Measurements from ENCODE around the gene HRH4.

Gene HRH4

DNA sequence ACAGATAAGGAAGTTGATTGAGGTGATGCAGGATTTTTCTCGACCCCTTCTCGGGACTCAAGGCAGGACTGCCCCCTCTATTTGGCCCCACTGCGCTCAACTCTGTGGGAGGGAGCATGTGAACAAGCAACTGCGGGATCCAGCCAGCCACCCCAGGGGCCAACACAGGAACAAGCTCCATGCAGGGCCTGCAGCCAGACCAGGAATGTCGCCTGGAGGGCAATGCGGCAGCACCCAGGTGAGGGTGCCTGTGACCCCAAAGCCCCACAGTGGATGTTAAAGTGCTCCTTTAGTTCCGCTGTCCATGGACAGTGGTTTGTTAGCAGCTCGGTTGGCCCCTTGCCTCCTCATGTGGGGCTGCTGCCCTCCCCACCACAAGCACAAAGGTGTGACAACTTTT is 57.1 kb downstream of the HRH4 start (continued):
- TF ChIP-seq, protein P1, sequence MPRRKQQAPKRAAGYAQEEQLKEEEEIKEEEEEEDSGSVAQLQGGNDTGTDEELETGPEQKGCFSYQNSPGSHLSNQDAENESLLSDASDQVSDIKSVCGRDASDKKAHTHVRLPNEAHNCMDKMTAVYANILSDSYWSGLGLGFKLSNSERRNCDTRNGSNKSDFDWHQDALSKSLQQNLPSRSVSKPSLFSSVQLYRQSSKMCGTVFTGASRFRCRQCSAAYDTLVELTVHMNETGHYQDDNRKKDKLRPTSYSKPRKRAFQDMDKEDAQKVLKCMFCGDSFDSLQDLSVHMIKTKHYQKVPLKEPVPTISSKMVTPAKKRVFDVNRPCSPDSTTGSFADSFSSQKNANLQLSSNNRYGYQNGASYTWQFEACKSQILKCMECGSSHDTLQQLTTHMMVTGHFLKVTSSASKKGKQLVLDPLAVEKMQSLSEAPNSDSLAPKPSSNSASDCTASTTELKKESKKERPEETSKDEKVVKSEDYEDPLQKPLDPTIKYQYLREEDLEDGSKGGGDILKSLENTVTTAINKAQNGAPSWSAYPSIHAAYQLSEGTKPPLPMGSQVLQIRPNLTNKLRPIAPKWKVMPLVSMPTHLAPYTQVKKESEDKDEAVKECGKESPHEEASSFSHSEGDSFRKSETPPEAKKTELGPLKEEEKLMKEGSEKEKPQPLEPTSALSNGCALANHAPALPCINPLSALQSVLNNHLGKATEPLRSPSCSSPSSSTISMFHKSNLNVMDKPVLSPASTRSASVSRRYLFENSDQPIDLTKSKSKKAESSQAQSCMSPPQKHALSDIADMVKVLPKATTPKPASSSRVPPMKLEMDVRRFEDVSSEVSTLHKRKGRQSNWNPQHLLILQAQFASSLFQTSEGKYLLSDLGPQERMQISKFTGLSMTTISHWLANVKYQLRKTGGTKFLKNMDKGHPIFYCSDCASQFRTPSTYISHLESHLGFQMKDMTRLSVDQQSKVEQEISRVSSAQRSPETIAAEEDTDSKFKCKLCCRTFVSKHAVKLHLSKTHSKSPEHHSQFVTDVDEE (CRISPR knock-in tag; IDR thresholded peaks at IDR 0.05): no peak
- TF ChIP-seq, protein P2, sequence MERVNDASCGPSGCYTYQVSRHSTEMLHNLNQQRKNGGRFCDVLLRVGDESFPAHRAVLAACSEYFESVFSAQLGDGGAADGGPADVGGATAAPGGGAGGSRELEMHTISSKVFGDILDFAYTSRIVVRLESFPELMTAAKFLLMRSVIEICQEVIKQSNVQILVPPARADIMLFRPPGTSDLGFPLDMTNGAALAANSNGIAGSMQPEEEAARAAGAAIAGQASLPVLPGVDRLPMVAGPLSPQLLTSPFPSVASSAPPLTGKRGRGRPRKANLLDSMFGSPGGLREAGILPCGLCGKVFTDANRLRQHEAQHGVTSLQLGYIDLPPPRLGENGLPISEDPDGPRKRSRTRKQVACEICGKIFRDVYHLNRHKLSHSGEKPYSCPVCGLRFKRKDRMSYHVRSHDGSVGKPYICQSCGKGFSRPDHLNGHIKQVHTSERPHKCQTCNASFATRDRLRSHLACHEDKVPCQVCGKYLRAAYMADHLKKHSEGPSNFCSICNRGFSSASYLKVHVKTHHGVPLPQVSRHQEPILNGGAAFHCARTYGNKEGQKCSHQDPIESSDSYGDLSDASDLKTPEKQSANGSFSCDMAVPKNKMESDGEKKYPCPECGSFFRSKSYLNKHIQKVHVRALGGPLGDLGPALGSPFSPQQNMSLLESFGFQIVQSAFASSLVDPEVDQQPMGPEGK (CRISPR knock-in tag; IDR thresholded peaks at IDR 0.05; ENCODE audit: borderline replicate concordance): no peak

DNA sequence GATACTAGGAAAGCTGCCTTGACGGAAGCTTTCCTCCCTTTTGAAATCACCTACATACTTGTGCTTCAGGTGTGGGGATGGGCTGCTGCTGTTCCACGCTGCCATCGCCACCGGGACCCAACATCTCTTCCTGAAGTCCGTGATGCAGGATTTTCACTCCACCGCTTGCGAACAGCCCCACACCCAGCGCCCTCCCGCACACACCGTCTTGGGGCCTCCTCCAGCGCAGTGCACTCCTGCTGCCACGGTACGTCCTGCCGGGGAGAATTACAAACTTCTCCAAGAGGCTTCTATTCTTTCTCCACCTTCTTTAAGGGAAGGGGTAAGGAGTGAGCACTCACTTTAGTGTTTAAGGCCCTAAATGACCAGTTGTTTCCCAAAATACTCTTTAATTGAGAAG is 58.2 kb downstream of the HRH4 start:
- ATAC-seq: no peak
- TF ChIP-seq, protein P2 (CRISPR knock-in tag; IDR thresholded peaks at IDR 0.05; ENCODE audit: borderline replicate concordance): no peak
- TF ChIP-seq, protein P3, sequence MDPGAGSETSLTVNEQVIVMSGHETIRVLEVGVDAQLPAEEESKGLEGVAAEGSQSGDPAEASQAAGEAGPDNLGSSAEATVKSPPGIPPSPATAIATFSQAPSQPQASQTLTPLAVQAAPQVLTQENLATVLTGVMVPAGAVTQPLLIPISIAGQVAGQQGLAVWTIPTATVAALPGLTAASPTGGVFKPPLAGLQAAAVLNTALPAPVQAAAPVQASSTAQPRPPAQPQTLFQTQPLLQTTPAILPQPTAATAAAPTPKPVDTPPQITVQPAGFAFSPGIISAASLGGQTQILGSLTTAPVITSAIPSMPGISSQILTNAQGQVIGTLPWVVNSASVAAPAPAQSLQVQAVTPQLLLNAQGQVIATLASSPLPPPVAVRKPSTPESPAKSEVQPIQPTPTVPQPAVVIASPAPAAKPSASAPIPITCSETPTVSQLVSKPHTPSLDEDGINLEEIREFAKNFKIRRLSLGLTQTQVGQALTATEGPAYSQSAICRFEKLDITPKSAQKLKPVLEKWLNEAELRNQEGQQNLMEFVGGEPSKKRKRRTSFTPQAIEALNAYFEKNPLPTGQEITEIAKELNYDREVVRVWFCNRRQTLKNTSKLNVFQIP (CRISPR knock-in tag; IDR thresholded peaks at IDR 0.05; ENCODE audit: borderline replicate concordance, low read depth): no peak
- TF ChIP-seq ISL1 (CRISPR knock-in tag; IDR thresholded peaks at IDR 0.05): no peak
- TF ChIP-seq ZNF565 (CRISPR knock-in tag; conservative IDR thresholded peaks at IDR 0.05; ENCODE audit: low read depth): no peak
- TF ChIP-seq TCF4 (CRISPR knock-in tag; IDR thresholded peaks at IDR 0.05; ENCODE audit: borderline replicate concordance): no peak
- no peak for TF ChIP-seq ARNTL (CRISPR knock-in tag; IDR thresholded peaks at IDR 0.05; ENCODE audit: borderline replicate concordance, low read depth)
- no peak for TF ChIP-seq ZFP3 (CRISPR knock-in tag; IDR thresholded peaks at IDR 0.05)
- TF ChIP-seq, protein P4, sequence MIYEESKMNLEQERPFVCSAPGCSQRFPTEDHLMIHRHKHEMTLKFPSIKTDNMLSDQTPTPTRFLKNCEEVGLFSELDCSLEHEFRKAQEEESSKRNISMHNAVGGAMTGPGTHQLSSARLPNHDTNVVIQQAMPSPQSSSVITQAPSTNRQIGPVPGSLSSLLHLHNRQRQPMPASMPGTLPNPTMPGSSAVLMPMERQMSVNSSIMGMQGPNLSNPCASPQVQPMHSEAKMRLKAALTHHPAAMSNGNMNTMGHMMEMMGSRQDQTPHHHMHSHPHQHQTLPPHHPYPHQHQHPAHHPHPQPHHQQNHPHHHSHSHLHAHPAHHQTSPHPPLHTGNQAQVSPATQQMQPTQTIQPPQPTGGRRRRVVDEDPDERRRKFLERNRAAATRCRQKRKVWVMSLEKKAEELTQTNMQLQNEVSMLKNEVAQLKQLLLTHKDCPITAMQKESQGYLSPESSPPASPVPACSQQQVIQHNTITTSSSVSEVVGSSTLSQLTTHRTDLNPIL (CRISPR knock-in tag; IDR thresholded peaks at IDR 0.05; ENCODE audit: low read depth): no peak
- no peak for TF ChIP-seq SNAI2 (CRISPR knock-in tag; IDR thresholded peaks at IDR 0.05)

Measured in SK-N-SH treated with all-trans-retinoic acid at 6 μM for 48 hours (cell line).